Measurements from ENCODE around the gene PPP2R3B.

The PPP2R3B gene

DNA sequence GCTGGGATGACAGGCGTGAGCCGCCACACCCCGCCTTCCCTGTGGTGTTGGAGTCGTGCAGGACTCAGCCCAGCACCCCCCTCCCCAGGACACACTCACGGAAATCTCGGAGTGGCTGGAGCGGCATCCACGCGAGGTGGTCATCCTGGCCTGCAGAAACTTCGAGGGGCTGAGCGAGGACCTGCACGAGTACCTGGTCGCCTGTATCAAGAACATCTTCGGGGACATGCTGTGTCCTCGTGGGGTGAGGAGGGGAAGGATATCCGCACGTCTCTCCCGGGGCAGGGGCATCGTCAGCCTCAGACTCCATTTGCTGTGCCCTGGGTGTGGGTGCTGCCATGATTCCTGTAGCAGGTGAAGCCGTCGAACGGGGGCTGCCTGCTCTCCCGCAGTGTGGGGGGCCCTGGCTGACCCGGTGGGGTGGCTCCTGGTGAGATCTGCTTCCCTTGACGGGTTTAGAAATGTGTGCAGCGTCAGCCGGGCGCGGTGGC, 95.3 kb downstream of the PPP2R3B start:
- TF ChIP-seq SIN3A (IDR thresholded peaks at IDR 0.05; ENCODE audit: borderline replicate concordance, insufficient read depth, low read length) (no peak), TAF1 (IDR thresholded peaks at IDR 0.05; ENCODE audit: borderline replicate concordance, insufficient read depth, low read length) (no peak), POLR2AphosphoS5 (IDR thresholded peaks at IDR 0.05; ENCODE audit: low read depth, low read length) (no peak), FOXP2 (optimal IDR thresholded peaks at IDR 0.05; ENCODE audit: borderline replicate concordance, extremely low read depth, extremely low read length, insufficient read depth) (no peak)
- TF ChIP-seq, protein P1, sequence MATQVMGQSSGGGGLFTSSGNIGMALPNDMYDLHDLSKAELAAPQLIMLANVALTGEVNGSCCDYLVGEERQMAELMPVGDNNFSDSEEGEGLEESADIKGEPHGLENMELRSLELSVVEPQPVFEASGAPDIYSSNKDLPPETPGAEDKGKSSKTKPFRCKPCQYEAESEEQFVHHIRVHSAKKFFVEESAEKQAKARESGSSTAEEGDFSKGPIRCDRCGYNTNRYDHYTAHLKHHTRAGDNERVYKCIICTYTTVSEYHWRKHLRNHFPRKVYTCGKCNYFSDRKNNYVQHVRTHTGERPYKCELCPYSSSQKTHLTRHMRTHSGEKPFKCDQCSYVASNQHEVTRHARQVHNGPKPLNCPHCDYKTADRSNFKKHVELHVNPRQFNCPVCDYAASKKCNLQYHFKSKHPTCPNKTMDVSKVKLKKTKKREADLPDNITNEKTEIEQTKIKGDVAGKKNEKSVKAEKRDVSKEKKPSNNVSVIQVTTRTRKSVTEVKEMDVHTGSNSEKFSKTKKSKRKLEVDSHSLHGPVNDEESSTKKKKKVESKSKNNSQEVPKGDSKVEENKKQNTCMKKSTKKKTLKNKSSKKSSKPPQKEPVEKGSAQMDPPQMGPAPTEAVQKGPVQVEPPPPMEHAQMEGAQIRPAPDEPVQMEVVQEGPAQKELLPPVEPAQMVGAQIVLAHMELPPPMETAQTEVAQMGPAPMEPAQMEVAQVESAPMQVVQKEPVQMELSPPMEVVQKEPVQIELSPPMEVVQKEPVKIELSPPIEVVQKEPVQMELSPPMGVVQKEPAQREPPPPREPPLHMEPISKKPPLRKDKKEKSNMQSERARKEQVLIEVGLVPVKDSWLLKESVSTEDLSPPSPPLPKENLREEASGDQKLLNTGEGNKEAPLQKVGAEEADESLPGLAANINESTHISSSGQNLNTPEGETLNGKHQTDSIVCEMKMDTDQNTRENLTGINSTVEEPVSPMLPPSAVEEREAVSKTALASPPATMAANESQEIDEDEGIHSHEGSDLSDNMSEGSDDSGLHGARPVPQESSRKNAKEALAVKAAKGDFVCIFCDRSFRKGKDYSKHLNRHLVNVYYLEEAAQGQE (IDR thresholded peaks at IDR 0.05; ENCODE audit: insufficient read depth in 1 of 2, low read depth in 2 of 2, low read length in 2 of 2), result no peak

DNA sequence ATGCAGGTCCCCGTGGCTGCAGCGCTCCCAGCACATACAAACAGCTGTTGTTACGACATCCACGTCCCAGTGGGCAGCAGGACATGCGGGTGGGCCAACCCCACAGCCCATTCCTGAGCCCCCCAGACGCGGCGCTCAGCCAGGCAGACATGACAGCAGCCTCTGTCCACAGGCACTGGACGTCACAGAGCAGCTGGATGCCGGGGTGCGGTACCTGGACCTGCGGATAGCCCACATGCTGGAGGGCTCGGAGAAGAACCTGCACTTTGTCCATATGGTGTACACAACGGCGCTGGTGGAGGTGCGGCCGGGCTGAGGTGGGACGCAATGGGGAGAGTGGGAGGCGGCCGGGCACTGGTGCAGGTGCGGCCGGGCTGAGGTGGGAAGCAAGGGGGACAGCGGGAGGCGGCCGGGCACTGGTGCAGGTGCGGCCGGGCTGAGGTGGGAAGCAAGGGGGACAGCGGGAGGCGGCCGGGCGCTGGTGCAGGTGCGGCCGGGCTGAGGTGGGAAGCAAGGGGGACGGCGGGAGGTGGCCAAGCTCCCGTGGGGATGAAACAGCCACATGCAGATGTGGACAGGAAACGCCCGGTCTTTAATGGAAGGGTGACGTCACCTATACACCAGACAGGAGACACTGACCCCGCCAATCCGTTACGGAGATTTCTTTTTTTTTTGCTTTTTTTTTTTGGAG, 96.1 kb downstream of the PPP2R3B start:
- TF ChIP-seq POLR2AphosphoS5 (IDR thresholded peaks at IDR 0.05; ENCODE audit: low read depth, low read length) (no peak), FOXP2 (optimal IDR thresholded peaks at IDR 0.05; ENCODE audit: borderline replicate concordance, extremely low read depth, extremely low read length, insufficient read depth) (no peak), SIN3A (IDR thresholded peaks at IDR 0.05; ENCODE audit: borderline replicate concordance, insufficient read depth, low read length) (no peak), TAF1 (IDR thresholded peaks at IDR 0.05; ENCODE audit: borderline replicate concordance, insufficient read depth, low read length) (no peak)
- TF ChIP-seq, protein P1 (IDR thresholded peaks at IDR 0.05; ENCODE audit: insufficient read depth in 1 of 2, low read depth in 2 of 2, low read length in 2 of 2), result no peak

DNA sequence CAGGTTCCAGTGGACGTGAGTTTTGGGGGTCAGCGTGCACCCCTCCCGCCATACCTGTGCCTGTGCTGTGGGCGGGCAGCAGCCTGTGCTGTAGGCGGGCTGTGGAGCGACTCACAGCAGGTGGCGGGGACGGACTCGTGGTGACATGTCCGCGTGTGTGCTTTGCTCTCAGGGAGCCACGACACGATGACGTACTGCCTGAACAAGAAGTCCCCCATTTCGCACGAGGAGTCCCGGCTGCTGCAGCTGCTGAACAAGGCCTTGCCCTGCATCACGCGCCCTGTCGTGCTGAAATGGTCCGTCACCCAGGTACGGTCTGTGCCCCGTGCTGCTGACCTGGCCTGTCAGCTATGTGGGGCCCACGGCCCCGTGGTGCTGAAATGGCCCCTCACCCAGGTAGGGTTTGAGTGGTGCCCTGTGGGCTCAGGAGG, 98.1 kb downstream of the PPP2R3B start:
- TF ChIP-seq POLR2AphosphoS5 (IDR thresholded peaks at IDR 0.05; ENCODE audit: low read depth, low read length) (no peak), FOXP2 (optimal IDR thresholded peaks at IDR 0.05; ENCODE audit: borderline replicate concordance, extremely low read depth, extremely low read length, insufficient read depth) (no peak), TAF1 (IDR thresholded peaks at IDR 0.05; ENCODE audit: borderline replicate concordance, insufficient read depth, low read length) (no peak), SIN3A (IDR thresholded peaks at IDR 0.05; ENCODE audit: borderline replicate concordance, insufficient read depth, low read length) (no peak)
- TF ChIP-seq, protein P1 (IDR thresholded peaks at IDR 0.05; ENCODE audit: insufficient read depth in 1 of 2, low read depth in 2 of 2, low read length in 2 of 2), result no peak

DNA sequence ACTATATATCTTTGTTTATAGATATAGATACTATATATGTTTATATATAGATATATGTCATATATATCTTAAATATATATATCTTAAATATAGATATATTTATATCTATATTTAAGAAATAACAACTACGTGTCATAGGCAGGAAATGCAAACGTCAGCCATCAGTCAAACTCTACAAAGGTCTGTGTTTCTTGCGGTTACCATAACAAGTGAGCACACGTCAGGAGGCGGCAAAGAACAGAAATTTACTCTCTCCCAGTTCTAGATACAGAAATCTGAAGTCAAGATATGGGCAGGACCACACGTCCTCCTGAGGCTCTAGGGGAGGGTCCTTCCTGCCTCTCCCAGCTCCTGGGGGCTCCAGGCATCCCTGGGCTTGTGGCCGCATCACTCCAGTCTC, 99.0 kb downstream of the PPP2R3B start:
- no peak for TF ChIP-seq POLR2AphosphoS5 (IDR thresholded peaks at IDR 0.05; ENCODE audit: low read depth, low read length)
- TF ChIP-seq, protein P1 (IDR thresholded peaks at IDR 0.05; ENCODE audit: insufficient read depth in 1 of 2, low read depth in 2 of 2, low read length in 2 of 2), result no peak
- no peak for TF ChIP-seq FOXP2 (optimal IDR thresholded peaks at IDR 0.05; ENCODE audit: borderline replicate concordance, extremely low read depth, extremely low read length, insufficient read depth)
- no peak for TF ChIP-seq TAF1 (IDR thresholded peaks at IDR 0.05; ENCODE audit: borderline replicate concordance, insufficient read depth, low read length)
- TF ChIP-seq SIN3A (IDR thresholded peaks at IDR 0.05; ENCODE audit: borderline replicate concordance, insufficient read depth, low read length), result no peak
